ENCODE data around the gene ZNF860. TPM values are rescaled to one million over a fixed set of nuclear protein-coding genes. Genes with fewer than 3 reads are reported as not detected.

ZNF860 gene
- total and polyA plus RNA-seq, 2 donors (not counting 1 experiment from before 2014, with no cell fraction given) = 16.2 to 41.4 TPM

DNA sequence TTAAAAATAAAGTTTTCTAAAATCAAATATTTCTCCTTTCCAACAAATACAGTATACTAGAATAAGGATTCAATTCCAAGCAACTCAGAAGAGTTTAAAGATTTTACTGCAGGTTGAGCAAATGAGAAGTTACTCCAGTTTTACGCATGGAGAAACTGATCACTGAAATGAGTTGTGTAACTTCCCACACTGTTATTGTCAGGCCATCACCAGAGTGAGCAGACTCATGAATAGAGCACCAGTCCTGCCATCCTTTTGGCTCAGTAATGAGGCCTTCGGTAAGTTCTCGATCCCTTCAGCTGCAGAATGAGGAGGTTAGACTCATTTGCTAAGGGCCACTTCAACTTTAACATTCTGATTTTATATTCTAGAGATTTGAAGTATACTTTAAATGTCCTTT lies 48.6 kb upstream of the ZNF860 start:
- CTCF ChIA-PET = interaction anchor here (0.7 to 1.4 kb wide), 3 partner anchors 10 to 21 kb away, joined by 3 read pairs; no protein-coding TSS in a partner anchor
- H3K27ac Mint-ChIP-seq = peak overlapping the region; percentile 77
- Histone ChIP-seq H4K20me1 (ENCODE audit: control insufficient read depth, insufficient read depth, low read length, poor library complexity, severe bottlenecking) (peaks cover 7% of the 10 kb centered on the region), H3K4me3 (ENCODE audit: control extremely low read depth in 1 of 5, extremely low read depth in 1 of 5, insufficient read depth in 1 of 5, low read depth in 2 of 5, low read length in 4 of 5) (peak overlapping the region in 1 of 5 experiments; percentile 10), H3K4me2 (replicated peaks; ENCODE audit: low read depth, low read length, poor library complexity, severe bottlenecking) (peak overlapping the region; percentile 28), H3K9me3 (ENCODE audit: control extremely low read depth in 1 of 3, control insufficient read depth in 2 of 3, insufficient read depth in 1 of 3, low read length in 2 of 3) (no peaks in the 10 kb centered on the region), H3K4me1 (ENCODE audit: control insufficient read depth in 2 of 2, insufficient read depth in 2 of 2, low read length in 2 of 2) (peaks cover 60 to 75% of the 10 kb centered on the region in 2 donors), H3K36me3 (replicated peaks in 1 of 2; ENCODE audit: control extremely low read depth in 1 of 2, control insufficient read depth in 1 of 2, extremely low read depth in 1 of 2, insufficient read depth in 2 of 2, low read length in 1 of 2) (no peaks in the 10 kb centered on the region), H3K27me3 (replicated peaks in 1 of 4; ENCODE audit: control extremely low read depth in 1 of 4, control insufficient read depth in 3 of 4, insufficient read depth in 4 of 4, low read length in 3 of 4) (no peaks in the 10 kb centered on the region), H2AFZ (ENCODE audit: insufficient read depth, low read depth, low read length, poor library complexity, severe bottlenecking) (no peak overlapping the region), H3K79me2 (ENCODE audit: control insufficient read depth, insufficient read depth, low read length) (peaks cover 93% of the 10 kb centered on the region), H3K27ac (ENCODE audit: low read length in 2 of 2) (peak overlapping the region in 1 of 2 donors; percentile 67), H3K9ac (ENCODE audit: low read length) (no peak overlapping the region)
- H3K4me1 Mint-ChIP-seq = peaks cover 57% of the 10 kb centered on the region
- DNase-seq = no peak
- H3K9me3 Mint-ChIP-seq (ENCODE audit: insufficient read depth) = peaks cover 2% of the 10 kb centered on the region
- no peaks in the 10 kb centered on the region for H3K27me3 Mint-ChIP-seq
- intact Hi-C loops (cut with micrococcal nuclease) = no loop called here
- no CpG with 5 or more reads among the region's 3 CpGs for WGBS (ENCODE audit: insufficient coverage)
- ATAC-seq (ENCODE audit: low read depth) = no peak
- TF ChIP-seq, protein P1, sequence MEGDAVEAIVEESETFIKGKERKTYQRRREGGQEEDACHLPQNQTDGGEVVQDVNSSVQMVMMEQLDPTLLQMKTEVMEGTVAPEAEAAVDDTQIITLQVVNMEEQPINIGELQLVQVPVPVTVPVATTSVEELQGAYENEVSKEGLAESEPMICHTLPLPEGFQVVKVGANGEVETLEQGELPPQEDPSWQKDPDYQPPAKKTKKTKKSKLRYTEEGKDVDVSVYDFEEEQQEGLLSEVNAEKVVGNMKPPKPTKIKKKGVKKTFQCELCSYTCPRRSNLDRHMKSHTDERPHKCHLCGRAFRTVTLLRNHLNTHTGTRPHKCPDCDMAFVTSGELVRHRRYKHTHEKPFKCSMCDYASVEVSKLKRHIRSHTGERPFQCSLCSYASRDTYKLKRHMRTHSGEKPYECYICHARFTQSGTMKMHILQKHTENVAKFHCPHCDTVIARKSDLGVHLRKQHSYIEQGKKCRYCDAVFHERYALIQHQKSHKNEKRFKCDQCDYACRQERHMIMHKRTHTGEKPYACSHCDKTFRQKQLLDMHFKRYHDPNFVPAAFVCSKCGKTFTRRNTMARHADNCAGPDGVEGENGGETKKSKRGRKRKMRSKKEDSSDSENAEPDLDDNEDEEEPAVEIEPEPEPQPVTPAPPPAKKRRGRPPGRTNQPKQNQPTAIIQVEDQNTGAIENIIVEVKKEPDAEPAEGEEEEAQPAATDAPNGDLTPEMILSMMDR (IDR thresholded peaks at IDR 0.05) = no peak
- no peak for TF ChIP-seq EZH2 (IDR thresholded peaks at IDR 0.05; ENCODE audit: borderline replicate concordance, insufficient read depth, low read depth, low read length, poor library complexity, severe bottlenecking)
- peak overlapping the region; percentile 19 for H3K4me3 Mint-ChIP-seq
- POLR2A ChIA-PET = interaction anchor here (0.7 to 1.6 kb wide), 3 partner anchors 12 to 19 kb away, joined by 4 to 6 read pairs (median 5); no protein-coding TSS in a partner anchor

DNA sequence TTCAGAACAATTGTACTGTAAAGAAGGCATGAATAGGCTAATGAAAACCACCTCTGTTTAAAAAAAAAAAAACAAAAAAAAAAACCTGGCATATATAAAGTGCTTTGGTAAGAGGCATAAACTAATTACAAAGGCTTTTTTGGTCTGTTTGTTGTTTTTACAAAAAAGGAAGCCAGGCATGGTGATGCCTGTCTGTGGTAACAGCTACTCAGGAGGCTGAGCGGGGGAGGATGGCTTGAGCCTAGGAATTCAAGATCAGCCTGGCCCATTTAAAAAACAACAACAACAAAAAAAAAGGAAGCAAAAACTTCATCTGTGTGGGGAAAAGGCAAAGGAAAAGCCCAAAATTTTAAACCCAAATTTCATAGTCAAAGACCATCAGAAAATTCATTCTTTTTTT lies 47.5 kb upstream of the ZNF860 start:
- no peaks in the 10 kb centered on the region for H3K27me3 ChIP-seq (replicated peaks in 1 of 4; ENCODE audit: control extremely low read depth in 1 of 4, control insufficient read depth in 3 of 4, insufficient read depth in 4 of 4, low read length in 3 of 4)
- no peak for DNase-seq
- no peak overlapping the region for H3K9ac ChIP-seq (ENCODE audit: low read length)
- no peaks in the 10 kb centered on the region for H3K9me3 ChIP-seq (ENCODE audit: control extremely low read depth in 1 of 3, control insufficient read depth in 2 of 3, insufficient read depth in 1 of 3, low read length in 2 of 3)
- POLR2A ChIA-PET = interaction anchor here (0.5 to 1.6 kb wide), 5 partner anchors 11 to 1311 kb away, joined by 3 to 6 read pairs (median 4); no protein-coding TSS in a partner anchor
- H2AFZ ChIP-seq (ENCODE audit: insufficient read depth, low read depth, low read length, poor library complexity, severe bottlenecking) = no peak overlapping the region
- peaks cover 0 to 1% of the 10 kb centered on the region in 2 experiments for H3K36me3 ChIP-seq (replicated peaks in 1 of 2; ENCODE audit: control extremely low read depth in 1 of 2, control insufficient read depth in 1 of 2, extremely low read depth in 1 of 2, insufficient read depth in 2 of 2, low read length in 1 of 2)
- peak; percentile 28 for ATAC-seq (ENCODE audit: low read depth)
- no CpG with 5 or more reads among the region's 1 CpG for WGBS (ENCODE audit: insufficient coverage)
- peak overlapping the region; percentile 28 for H3K4me2 ChIP-seq (replicated peaks; ENCODE audit: low read depth, low read length, poor library complexity, severe bottlenecking)
- peak overlapping the region in 1 of 2 donors; percentile 67 for H3K27ac ChIP-seq (ENCODE audit: low read length in 2 of 2)
- CTCF ChIA-PET = interaction anchor here (1.1 to 1.4 kb wide), 2 partner anchors 11 to 17 kb away, joined by 3 read pairs; no protein-coding TSS in a partner anchor
- Mint-ChIP-seq H3K27me3 (no peaks in the 10 kb centered on the region), H3K4me1 (peaks cover 47% of the 10 kb centered on the region), H3K9me3 (ENCODE audit: insufficient read depth) (peaks cover 2% of the 10 kb centered on the region), H3K27ac (peak overlapping the region; percentile 77), H3K4me3 (peak overlapping the region; percentile 40)
- no peak overlapping the region for H3K4me3 ChIP-seq (ENCODE audit: control extremely low read depth in 1 of 5, extremely low read depth in 1 of 5, insufficient read depth in 1 of 5, low read depth in 2 of 5, low read length in 4 of 5)
- peaks cover 60 to 75% of the 10 kb centered on the region in 2 donors for H3K4me1 ChIP-seq (ENCODE audit: control insufficient read depth in 2 of 2, insufficient read depth in 2 of 2, low read length in 2 of 2)
- H4K20me1 ChIP-seq (ENCODE audit: control insufficient read depth, insufficient read depth, low read length, poor library complexity, severe bottlenecking) = no peaks in the 10 kb centered on the region
- intact Hi-C loops (cut with micrococcal nuclease) = loop anchor here (2.0 kb wide), 1 partner anchor 15 kb away; no protein-coding TSS in a partner anchor
- H3K79me2 ChIP-seq (ENCODE audit: control insufficient read depth, insufficient read depth, low read length) = peaks cover 93% of the 10 kb centered on the region
- TF ChIP-seq, protein P1 (IDR thresholded peaks at IDR 0.05) = no peak
- TF ChIP-seq EZH2 (IDR thresholded peaks at IDR 0.05; ENCODE audit: borderline replicate concordance, insufficient read depth, low read depth, low read length, poor library complexity, severe bottlenecking) = no peak
